Caki2 (cell line): ENCODE results near the gene PARD3. TPM values are rescaled to one million over a fixed set of nuclear protein-coding genes. Genes with fewer than 3 reads are reported as not detected.
"Not testable (repeated sequence)": the region's sequence is repeated elsewhere in the genome, so short reads cannot be mapped to it uniquely, and the experiment has no call there.

Source experiments
- DNase-seq: peaks from one replicate; pipeline ENCODE4 v3.0.0-alpha.2; 2015; ENCODE audit warnings: low read depth
- in situ Hi-C: cut with HindIII; loops from 2 replicates; pipeline ENCODE4 v1.10.0; 2016; ENCODE audit warnings: low sequenced_read_pairs, low pct_unique_long_range_greater_than_20kb, mixed read lengths
- total RNA-seq: library from RNA; depleted of rRNA; stranded (reverse); fragments of >200 nt; shearing (Covaris generic); gene quantifications from 2 replicates; pipeline ENCODE4 v1.2.3, GENCODE V29; 2014; ENCODE audit warnings: low replicate concordance

Gene PARD3
- total RNA-seq, 1 experiment from 2014 or later = 237 TPM

DNA sequence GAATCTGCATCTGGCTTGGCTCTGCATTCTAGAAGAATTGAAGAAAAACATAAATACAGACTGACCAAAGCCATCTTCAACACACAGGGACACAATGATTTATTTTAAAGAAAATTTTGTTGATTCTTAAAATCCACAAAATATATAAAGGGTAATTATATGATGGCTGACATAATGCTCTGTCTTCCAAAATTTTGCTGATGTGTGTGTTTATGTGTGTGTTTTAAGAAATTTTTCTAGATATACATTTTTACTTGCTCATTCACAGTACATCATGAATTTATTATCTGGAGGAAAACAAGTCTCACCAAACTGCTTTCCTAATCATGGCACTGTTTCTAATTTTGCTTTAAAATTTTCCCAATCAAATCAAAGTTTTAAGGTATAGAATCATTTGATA lies 442.6 kb downstream of the PARD3 start:
- in situ Hi-C loops = no loop called here

DNA sequence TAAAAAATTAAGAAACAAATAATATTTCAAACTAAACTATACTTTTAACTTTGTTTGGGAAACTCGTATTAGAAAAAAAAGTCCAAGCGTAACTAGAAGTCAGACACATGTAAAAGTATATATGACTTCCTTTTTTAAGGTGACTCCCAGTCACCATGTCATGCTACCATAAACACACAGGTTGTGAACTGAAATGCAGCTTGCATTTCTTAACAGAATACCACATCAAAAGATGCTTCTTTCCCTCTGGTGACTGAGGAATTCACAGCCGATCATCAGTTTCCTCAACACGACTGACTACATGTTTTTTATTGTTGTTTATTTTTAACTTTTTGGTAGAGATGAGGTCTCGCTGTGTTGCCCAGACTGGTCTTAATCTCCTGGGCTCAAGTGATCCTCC lies 445.0 kb downstream of the PARD3 start:
- no peak for DNase-seq
- in situ Hi-C loops = no loop called here

More for the DNA sequence above, 442.6 kb downstream of the PARD3 start:
- no peak for DNase-seq

- DNase-seq = no peak
- in situ Hi-C loops = no loop called here
These were observed 446.0 kb downstream of the PARD3 start for GRCh38 chr10:34369120-34369519.

- in situ Hi-C loops = no loop called here
- peak; percentile 69 for DNase-seq
These were observed 450.7 kb downstream of the PARD3 start for GRCh38 chr10:34364253-34365037.

DNA sequence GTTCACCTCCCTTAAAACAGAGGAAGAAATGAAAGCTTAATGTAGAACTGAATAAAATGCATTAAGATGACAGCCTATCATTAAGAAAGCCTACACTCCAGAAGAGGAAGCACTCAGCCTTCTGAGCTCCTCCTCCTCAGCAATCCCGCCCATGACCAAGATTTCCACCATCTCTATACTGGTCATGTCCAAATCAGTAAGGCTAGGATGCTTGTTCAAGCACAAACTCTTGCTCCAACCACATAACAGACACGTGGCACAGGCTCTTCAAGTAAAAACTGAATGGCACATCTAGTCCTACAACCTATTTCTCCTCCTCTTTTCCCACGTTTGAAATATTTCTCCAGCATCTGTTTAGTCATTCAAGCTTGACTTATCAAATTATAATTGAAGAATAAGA lies 454.1 kb downstream of the PARD3 start:
- no peak for DNase-seq
- in situ Hi-C loops = no loop called here

- in situ Hi-C loops = no loop called here
- no peak for DNase-seq
These were observed 455.7 kb downstream of the PARD3 start for GRCh38 chr10:34359435-34359813.

GRCh38 chr10:34358729-34359434 lies 456.2 kb downstream of the PARD3 start:
- no peak for DNase-seq
- in situ Hi-C loops = no loop called here

GRCh38 chr10:34356463-34356862 lies 458.6 kb downstream of the PARD3 start:
- DNase-seq = no peak
- in situ Hi-C loops = no loop called here

GRCh38 chr10:34353530-34353929 lies 461.6 kb downstream of the PARD3 start:
- in situ Hi-C loops, DNase-seq: not testable (repeated sequence)

GRCh38 chr10:34352599-34353204 lies 462.4 kb downstream of the PARD3 start:
- not testable (repeated sequence) for DNase-seq

GRCh38 chr10:34351161-34351560 lies 463.9 kb downstream of the PARD3 start:
- DNase-seq = no peak
- in situ Hi-C loops = no loop called here

More at GRCh38 chr10:34352599-34353204, 462.4 kb downstream of the PARD3 start:
- in situ Hi-C loops = not testable (repeated sequence)

DNA sequence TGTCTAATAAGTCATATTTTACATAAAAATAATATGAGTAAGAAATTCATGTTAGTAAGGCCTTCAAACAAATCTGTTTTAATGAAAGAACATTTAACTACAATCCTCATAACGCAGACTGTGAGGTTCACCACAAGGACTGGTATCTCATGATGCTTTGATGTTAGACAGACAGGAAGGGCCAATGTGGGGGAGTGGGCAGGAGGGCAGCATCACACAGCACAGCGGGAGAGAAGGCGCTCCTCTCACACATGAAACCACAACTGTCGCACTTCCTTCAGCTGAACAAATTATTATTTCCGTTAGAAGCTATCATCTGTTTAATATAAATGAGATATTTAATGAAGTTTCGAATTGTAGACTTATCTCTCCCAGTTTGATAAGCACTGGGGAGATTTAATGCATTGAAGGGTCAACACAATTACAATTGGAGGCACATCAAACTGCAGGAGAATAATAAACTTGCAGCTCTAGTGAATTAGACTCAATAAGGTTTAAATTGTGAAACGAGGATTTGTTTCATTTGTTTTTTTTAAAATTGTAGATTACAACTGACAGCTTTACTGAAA lies 466.1 kb downstream of the PARD3 start:
- DNase-seq = no peak
- in situ Hi-C loops = no loop called here

- in situ Hi-C loops = no loop called here
- DNase-seq = no peak
These were observed 467.1 kb downstream of the PARD3 start for GRCh38 chr10:34348021-34348420.

GRCh38 chr10:34347131-34347530 lies 468.0 kb downstream of the PARD3 start:
- in situ Hi-C loops = no loop called here
- DNase-seq = no peak

GRCh38 chr10:34346516-34347100 lies 468.5 kb downstream of the PARD3 start:
- in situ Hi-C loops = no loop called here

DNA sequence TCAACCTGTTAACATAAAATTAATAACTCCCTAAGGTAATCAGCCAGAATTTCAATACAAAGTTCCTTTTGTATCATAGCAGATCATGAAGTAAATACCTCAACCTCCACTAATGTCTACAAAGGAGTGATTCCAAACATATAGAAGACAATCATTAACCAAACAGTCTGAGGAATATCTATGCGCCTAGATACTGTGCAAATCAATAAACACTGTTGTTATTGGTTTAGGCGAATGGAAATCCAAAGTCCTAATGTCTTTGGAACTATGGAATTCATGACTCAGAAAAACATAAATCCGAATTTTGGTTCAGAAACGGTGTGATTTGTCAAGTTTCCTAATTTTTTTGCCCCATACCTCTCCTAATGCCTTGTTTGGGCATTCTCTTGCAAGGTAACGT lies 469.7 kb downstream of the PARD3 start:
- no peak for DNase-seq
- in situ Hi-C loops = no loop called here

More at GRCh38 chr10:34346516-34347100, 468.5 kb downstream of the PARD3 start:
- DNase-seq = no peak

DNA sequence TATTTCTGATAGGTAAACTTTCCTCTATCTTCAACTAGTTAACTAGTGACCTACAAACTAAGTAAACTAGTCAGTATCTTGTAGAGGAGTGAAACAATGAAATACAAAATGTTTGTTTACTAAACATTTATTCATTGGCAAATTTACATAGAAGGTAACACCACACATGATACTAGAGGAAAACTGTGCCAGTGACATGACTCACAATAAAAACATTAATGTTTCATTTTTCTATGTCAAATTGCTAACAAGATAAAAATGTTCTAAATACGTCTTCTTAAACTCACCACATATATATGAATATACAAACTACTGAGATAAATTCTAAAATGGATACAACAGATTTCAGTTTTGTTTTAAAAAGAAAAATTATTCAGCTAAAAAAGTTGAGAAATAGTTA lies 471.3 kb downstream of the PARD3 start:
- in situ Hi-C loops = no loop called here
- no peak for DNase-seq

DNA sequence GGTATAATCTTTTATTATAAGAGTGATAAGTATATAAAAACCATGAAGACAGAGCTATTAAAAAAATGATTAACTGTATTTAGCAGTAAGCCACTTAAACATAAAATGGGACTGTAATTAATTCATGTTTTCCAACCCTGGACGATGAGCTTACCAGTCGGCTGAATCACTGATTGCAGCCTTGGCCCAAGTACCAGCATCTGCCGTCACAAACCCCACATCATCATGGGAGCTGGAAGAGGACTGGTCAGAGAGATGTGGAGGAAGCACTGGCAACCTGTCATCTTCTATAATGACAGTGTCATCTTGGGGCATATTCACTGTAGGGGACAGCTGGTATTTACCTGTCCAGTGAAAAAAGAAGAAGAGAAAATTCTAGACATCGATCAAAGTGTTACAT lies 473.6 kb downstream of the PARD3 start:
- in situ Hi-C loops = no loop called here
- DNase-seq = no peak

DNA sequence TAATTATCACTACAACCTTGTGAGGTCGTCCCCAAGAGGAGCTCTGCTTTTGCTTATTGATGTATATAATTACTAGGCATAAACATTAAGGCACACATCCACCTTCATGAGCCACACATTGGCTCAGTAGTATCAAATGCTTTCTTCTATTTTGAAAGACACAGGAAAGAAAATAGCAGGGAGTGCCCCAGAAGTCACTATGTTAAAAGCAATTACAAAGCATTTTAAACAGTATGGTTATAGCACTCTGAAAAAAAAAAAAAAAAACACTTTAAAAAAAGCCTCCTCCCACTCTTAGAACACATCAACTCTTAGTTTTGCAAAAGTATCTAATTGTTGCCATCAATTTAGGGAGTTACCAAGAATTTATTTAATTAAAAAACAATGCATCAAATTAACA lies 474.2 kb downstream of the PARD3 start:
- DNase-seq = no peak
- in situ Hi-C loops = no loop called here
